Sigmoid colon (tissue), 7 donors: ENCODE results near the gene DBT. TPM values are rescaled to one million over a fixed set of nuclear protein-coding genes. Genes with fewer than 3 reads are reported as not detected.

Experiments
- DNase-seq: peaks from one replicate; pipeline ENCODE4 v3.0.0-alpha.2; 2019
- H3K27ac ChIP-seq, 4 donors: fragments of 200-600 bp; sonication (generic); one replicate each; pipeline ENCODE4 v1.5.1; 2016 to 2019; ENCODE audit warnings: mild to moderate bottlenecking in 1 of 4
- H3K27me3 ChIP-seq, 3 donors: fragments of 200-600 bp; sonication (generic); one replicate each; pipeline ENCODE4 v1.5.1; 2019; ENCODE audit warnings: mild to moderate bottlenecking in 1 of 3
- H3K36me3 ChIP-seq, 4 donors: fragments of 200-600 bp; sonication (generic); one replicate each; pipeline ENCODE4 v1.5.1; 2016 to 2019
- H3K4me1 ChIP-seq, 4 donors: fragments of 200-600 bp; sonication (generic); one replicate each; pipeline ENCODE4 v1.5.1; 2017 to 2019
- H3K4me3 ChIP-seq, 4 donors: fragments of 200-600 bp; sonication (generic); one replicate each; pipeline ENCODE4 v1.5.1; 2017 to 2019; ENCODE audit warnings: mild to moderate bottlenecking in 2 of 4, moderate library complexity in 1 of 4
- H3K9me3 ChIP-seq, 4 donors: fragments of 200-600 bp in 3 of 4; sonication (generic) in 3 of 4; one replicate each; pipeline versions ENCODE4 v1.5.1 to v1.6.1; 2013 to 2019
- CTCF ChIP-seq, 4 experiments: fragments of 450-650 bp in 3 of 4; fragments of 200-600 bp in 1 of 4; IDR thresholded peaks; one replicate each; pipeline ENCODE4 v1.5.1; 2016 to 2019; ENCODE audit warnings: antibody characterized with exemption in 4 of 4, mild to moderate bottlenecking in 3 of 4, moderate library complexity in 2 of 4
- EP300 ChIP-seq, 4 donors: sonication (generic); formaldehyde crosslinking; IDR thresholded peaks; one replicate each; pipeline ENCODE4 v1.6.1; 2017; ENCODE audit warnings: antibody characterized with exemption in 4 of 4
- POLR2A ChIP-seq, 2 donors: fragments of 450-650 bp; IDR thresholded peaks; one replicate each; pipeline ENCODE4 v1.6.1; 2016; ENCODE audit warnings: antibody characterized with exemption in 2 of 2, mild to moderate bottlenecking in 2 of 2, moderate library complexity in 2 of 2
- POLR2AphosphoS5 ChIP-seq, 4 donors: sonication (generic); formaldehyde crosslinking; IDR thresholded peaks; one replicate each; pipeline ENCODE4 v1.6.1; 2017; ENCODE audit warnings: antibody characterized with exemption in 4 of 4
- WGBS, 2 donors: extraction: QIAGEN DNeasy Blood & Tissue Kit; methylation state at CpG; one replicate each; pipeline ENCODE4 v1.1.7; 2013; 5-methylcytosine and 5-hydroxymethylcytosine counted together
- intact Hi-C: fragments of 100-400 bp; cut with DNase I; formaldehyde crosslinking; loops from one replicate; pipeline ENCODE4 v1.15.1; 2023
- polyA plus RNA-seq, 3 donors: library from polyadenylated mRNA; stranded (reverse); fragments of 200-250 nt; gene quantifications; one replicate each; pipeline ENCODE4 v1.2.3, GENCODE V29; 2013
- total RNA-seq, 4 donors: library from RNA; depleted of rRNA; stranded (reverse); fragments of >200 nt; gene quantifications; one replicate each; pipeline ENCODE4 v1.1.0, GENCODE V29; 2016
- donor health status: healthy with polysubstance abuse.
- donor health status: Bipolar disorder and iron deficiency.
- donor health status: healthy.

Gene DBT
- total and polyA plus RNA-seq, 7 donors = 3.0 to 14.3 (median 8.8) TPM

- DNase-seq = no peak
- 70 to 79% methylated on average over 10 of the region's 10 CpGs for WGBS, 2 donors
- intact Hi-C loops = loop anchor here (5.0 kb wide), 1 partner anchor 446 kb away; no protein-coding TSS in a partner anchor
- H3K27me3 ChIP-seq = no peaks in the 10 kb centered on the region
- H3K9me3 ChIP-seq = no peaks in the 10 kb centered on the region
- peaks cover 0 to 14% (median 7%) of the 10 kb centered on the region in 4 donors for H3K4me1 ChIP-seq
- no peaks in the 10 kb centered on the region for H3K36me3 ChIP-seq
- no peak overlapping the region for H3K4me3 ChIP-seq
- TF ChIP-seq CTCF (IDR thresholded peaks at IDR 0.05) (no peak), POLR2A (IDR thresholded peaks at IDR 0.05) (no peak), EP300 (IDR thresholded peaks at IDR 0.05) (no peak), POLR2AphosphoS5 (IDR thresholded peaks at IDR 0.05) (no peak)
- no peak overlapping the region for H3K27ac ChIP-seq
Observed at GRCh38 chr1:100253552-100253951, 3.9 kb upstream of the DBT start.

DNA sequence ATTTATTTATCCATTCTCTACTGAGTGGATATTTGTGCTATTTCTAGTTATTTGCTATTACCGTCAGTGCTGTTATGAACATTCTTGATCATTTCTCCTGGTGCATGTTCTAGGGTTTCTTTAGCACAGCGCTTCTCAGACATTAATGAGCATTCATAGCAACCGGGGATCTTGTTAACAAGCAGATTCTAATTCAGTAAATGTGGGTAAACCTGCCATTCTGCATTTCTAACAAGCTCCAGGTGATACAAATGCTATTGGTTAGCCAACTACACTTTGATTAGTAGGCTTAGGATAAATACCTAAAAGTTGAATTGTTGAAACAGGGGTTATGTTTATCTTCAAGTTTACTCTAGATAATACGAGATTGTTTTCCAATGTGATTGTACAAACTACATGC, 3.3 kb upstream of the DBT start:
- Histone ChIP-seq H3K27me3 (no peaks in the 10 kb centered on the region), H3K9me3 (no peaks in the 10 kb centered on the region), H3K27ac (no peak overlapping the region), H3K36me3 (no peaks in the 10 kb centered on the region), H3K4me1 (peaks cover 0 to 16% (median 8%) of the 10 kb centered on the region in 4 donors), H3K4me3 (no peak overlapping the region)
- 55 to 88% methylated on average over 4 of the region's 4 CpGs for WGBS, 2 donors
- no peak for TF ChIP-seq CTCF (IDR thresholded peaks at IDR 0.05)
- TF ChIP-seq POLR2A (IDR thresholded peaks at IDR 0.05) = no peak
- no peak for TF ChIP-seq POLR2AphosphoS5 (IDR thresholded peaks at IDR 0.05)
- TF ChIP-seq EP300 (IDR thresholded peaks at IDR 0.05) = no peak
- no peak for DNase-seq
- intact Hi-C loops = loop anchor here (5.0 kb wide), 1 partner anchor 446 kb away; no protein-coding TSS in a partner anchor

DNA sequence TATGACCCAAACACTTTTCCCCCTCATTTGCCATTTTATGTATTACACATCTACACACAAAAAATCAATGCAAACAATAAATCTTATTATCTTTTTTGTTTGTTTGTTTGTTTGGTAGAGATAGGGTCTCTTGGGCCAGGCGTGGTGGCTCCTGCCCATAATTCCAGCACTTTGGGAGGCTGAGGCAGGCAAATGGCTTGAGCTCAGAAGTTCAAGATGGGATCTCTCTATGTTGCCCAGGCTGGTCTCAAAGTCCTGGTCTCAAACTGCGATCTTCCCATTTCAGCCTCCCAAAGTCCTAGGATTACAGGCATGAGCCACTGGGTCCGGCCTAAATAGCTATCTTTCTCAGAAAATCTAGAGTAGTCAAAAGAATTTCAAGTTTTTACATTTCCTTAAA, 1.2 kb upstream of the DBT start:
- Histone ChIP-seq H3K4me1 (peaks cover 0 to 16% (median 8%) of the 10 kb centered on the region in 4 donors), H3K36me3 (no peaks in the 10 kb centered on the region), H3K27me3 (no peaks in the 10 kb centered on the region), H3K4me3 (no peak overlapping the region), H3K27ac (peak overlapping the region in 1 of 4 donors; percentile 93), H3K9me3 (no peaks in the 10 kb centered on the region)
- intact Hi-C loops = loop anchor here (2.0 to 5.0 kb wide), 2 partner anchors 102 to 444 kb away; partner anchors contain the start of gene CDC14A
- TF ChIP-seq EP300 (IDR thresholded peaks at IDR 0.05) (no peak), POLR2A (IDR thresholded peaks at IDR 0.05) (no peak), CTCF (IDR thresholded peaks at IDR 0.05) (no peak), POLR2AphosphoS5 (IDR thresholded peaks at IDR 0.05) (no peak)
- no peak for DNase-seq
- 90 to 95% methylated on average over 3 of the region's 3 CpGs for WGBS, 2 donors

DNA sequence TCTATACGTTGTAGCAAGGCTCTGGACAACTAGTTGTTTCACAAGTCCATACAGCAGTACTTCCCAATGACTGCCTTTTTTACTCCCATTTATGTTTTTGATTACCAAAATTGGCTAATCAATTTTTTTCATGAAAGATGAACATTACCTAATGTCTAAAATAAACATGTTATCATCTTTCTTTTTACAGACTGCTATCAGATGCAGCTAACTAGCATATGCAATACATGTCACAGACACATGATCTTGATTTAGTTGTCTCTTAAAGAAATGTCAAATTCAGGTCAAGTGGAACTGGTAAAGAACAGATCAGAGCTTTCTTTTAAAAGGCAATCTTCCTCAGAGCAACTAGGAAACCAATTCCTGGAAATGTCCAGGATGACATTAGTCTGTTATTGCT, 630 bp upstream of the DBT start:
- intact Hi-C loops = loop anchor here (2.0 to 5.0 kb wide), 2 partner anchors 103 to 443 kb away; partner anchors contain the start of gene CDC14A
- H3K27ac ChIP-seq = peak overlapping the region; percentile 87 to 94 (median 93)
- WGBS, 2 donors = 0% methylated on average over 1 of the region's 1 CpG

More for the DNA sequence above, 630 bp upstream of the DBT start:
- Histone ChIP-seq H3K9me3 (no peaks in the 10 kb centered on the region), H3K27me3 (no peaks in the 10 kb centered on the region), H3K4me3 (peak overlapping the region; percentile 11 to 91 (median 88)), H3K36me3 (no peaks in the 10 kb centered on the region), H3K4me1 (peaks cover 0 to 16% (median 8%) of the 10 kb centered on the region in 4 donors)
- DNase-seq = no peak
- no peak for TF ChIP-seq CTCF (IDR thresholded peaks at IDR 0.05)
- TF ChIP-seq POLR2AphosphoS5 (IDR thresholded peaks at IDR 0.05) = no peak
